ENCODE measurements around the gene FAM118A.
"Not testable (repeated sequence)": the region's sequence is repeated elsewhere in the genome, so short reads cannot be mapped to it uniquely, and the experiment has no call there.

GRCh38 chr22:45295004-45295403 is 14.7 kb upstream of the FAM118A start:
- not testable (repeated sequence) for TF ChIP-seq CTCF (IDR thresholded peaks at IDR 0.05; ENCODE audit: borderline replicate concordance, extremely low read depth, low read length, poor library complexity, severe bottlenecking); EZH2 (IDR thresholded peaks at IDR 0.05; ENCODE audit: borderline replicate concordance, low read depth, low read length, severe bottlenecking)

Measured in DND-41 (cell line).